Measurements from ENCODE around the gene ANKRD34A.

The ANKRD34A gene

GRCh38 chr1:145977486-145978470 lies 13.4 kb upstream of the ANKRD34A start:
- peak overlapping the region; percentile 95 to 99 for H3K27ac ChIP-seq
- peak; percentile 76 for TF ChIP-seq CTCF (IDR thresholded peaks at IDR 0.05)
- DNase-seq (ENCODE audit: low spot score): peak; percentile 80
- H3K4me3 ChIP-seq: peak overlapping the region; percentile 69

- Histone ChIP-seq H3K27ac (peak overlapping the region; percentile 95 to 99), H3K4me3 (no peak overlapping the region)
- no peak for DNase-seq (ENCODE audit: low spot score)
- no peak for TF ChIP-seq CTCF (IDR thresholded peaks at IDR 0.05)
These were observed 12.6 kb upstream of the ANKRD34A start for GRCh38 chr1:145977016-145977415.

- no peak overlapping the region for H3K4me3 ChIP-seq
- no peak overlapping the region for H3K27ac ChIP-seq
- TF ChIP-seq CTCF (IDR thresholded peaks at IDR 0.05): no peak
- peak; percentile 57 for DNase-seq (ENCODE audit: low spot score)
These were observed 10.8 kb upstream of the ANKRD34A start for GRCh38 chr1:145975216-145975615.

GRCh38 chr1:145974721-145975120 lies 10.3 kb upstream of the ANKRD34A start:
- DNase-seq (ENCODE audit: low spot score): peak; percentile 41
- no peak for TF ChIP-seq CTCF (IDR thresholded peaks at IDR 0.05)
- Histone ChIP-seq H3K27ac (no peak overlapping the region), H3K4me3 (no peak overlapping the region)

GRCh38 chr1:145972580-145972979 lies 8.2 kb upstream of the ANKRD34A start:
- no peak for DNase-seq (ENCODE audit: low spot score)
- TF ChIP-seq CTCF (IDR thresholded peaks at IDR 0.05): no peak
- Histone ChIP-seq H3K27ac (no peak overlapping the region), H3K4me3 (no peak overlapping the region)

- no peak for DNase-seq (ENCODE audit: low spot score)
- H3K27ac ChIP-seq: no peak overlapping the region
- no peak for TF ChIP-seq CTCF (IDR thresholded peaks at IDR 0.05)
- H3K4me3 ChIP-seq: no peak overlapping the region
These were observed 2.9 kb upstream of the ANKRD34A start for GRCh38 chr1:145967288-145967687.

All from coronary artery (tissue), 2 donors.